CD14-positive monocyte (primary cell): ENCODE measurements around the gene NINL. TPM values are rescaled to one million over a fixed set of nuclear protein-coding genes. Genes with fewer than 3 reads are reported as not detected.

Source experiments
- DNase-seq, 3 donors: peaks; one replicate each; pipeline ENCODE4 v3.0.0-alpha.2; 2011 to 2022
- H2AFZ ChIP-seq: 2 replicates; pipeline ENCODE4 v1.6.0; 2012; ENCODE audit warnings: mild to moderate bottlenecking, low read depth, low read length, inconsistent platforms; ENCODE audit not compliant: insufficient read depth, poor library complexity, severe bottlenecking
- H3K27ac ChIP-seq, 2 donors: 1 replicate in 1 of 2; 2 replicates in 1 of 2; pipeline ENCODE4 v1.5.1; 2012 to 2013; ENCODE audit warnings: low read length in 2 of 2, control low read depth in 1 of 2, inconsistent platforms in 1 of 2, low read depth in 1 of 2, mild to moderate bottlenecking in 1 of 2
- H3K27me3 ChIP-seq, 2 donors: one replicate each; pipeline versions ENCODE4 v1.6.0 to v1.6.1; 2011 to 2013; ENCODE audit warnings: low read length in 2 of 2; ENCODE audit not compliant: control insufficient read depth in 2 of 2, insufficient read depth in 2 of 2
- H3K36me3 ChIP-seq, 2 donors: replicated peaks in 1 of 2; 1 replicate in 1 of 2; 2 replicates in 1 of 2; pipeline versions ENCODE4 v1.5.1 to v1.6.1; 2012 to 2013; ENCODE audit warnings: low read length in 2 of 2, control low read depth in 1 of 2, inconsistent platforms in 1 of 2, mild to moderate bottlenecking in 1 of 2; ENCODE audit not compliant: insufficient read depth in 2 of 2, control insufficient read depth in 1 of 2
- H3K4me1 ChIP-seq, 2 donors: 1 replicate in 1 of 2; 2 replicates in 1 of 2; pipeline versions ENCODE4 v1.5.1 to v1.6.1; 2012 to 2013; ENCODE audit warnings: low read length in 2 of 2, control low read depth in 1 of 2, inconsistent platforms in 1 of 2, mild to moderate bottlenecking in 1 of 2, moderate library complexity in 1 of 2; ENCODE audit not compliant: insufficient read depth in 2 of 2, control insufficient read depth in 1 of 2
- H3K4me2 ChIP-seq: replicated peaks from 2 replicates; pipeline ENCODE3; 2012; ENCODE audit warnings: low read length, moderate library complexity, mild to moderate bottlenecking; ENCODE audit not compliant: poor library complexity, severe bottlenecking; ENCODE audit errors: extremely low read depth
- H3K4me3 ChIP-seq, 3 experiments: fragments of 200-600 bp in 1 of 3; sonication (generic) in 1 of 3; replicated peaks in 1 of 3; 1 replicate in 2 of 3; 2 replicates in 1 of 3; pipeline ENCODE4 v1.5.1; 2011 to 2013; ENCODE audit warnings: low read length in 3 of 3, mild to moderate bottlenecking in 3 of 3, control low read depth in 2 of 3, low read depth in 2 of 3, inconsistent platforms in 1 of 3, moderate library complexity in 1 of 3
- H3K79me2 ChIP-seq: 2 replicates; pipeline ENCODE4 v1.6.0; 2012; ENCODE audit warnings: mild to moderate bottlenecking, control low read depth, inconsistent platforms, low read length, moderate library complexity; ENCODE audit not compliant: insufficient read depth
- H3K9ac ChIP-seq: 2 replicates; pipeline ENCODE4 v1.6.0; 2017; ENCODE audit warnings: low read length, mild to moderate bottlenecking; ENCODE audit not compliant: insufficient read depth, poor library complexity, severe bottlenecking
- H3K9me3 ChIP-seq, 2 donors: replicated peaks in 1 of 2; 1 replicate in 1 of 2; 2 replicates in 1 of 2; pipeline versions ENCODE4 v1.5.1 to v1.6.1; 2012 to 2013; ENCODE audit warnings: low read length in 2 of 2, control low read depth in 1 of 2; ENCODE audit not compliant: control insufficient read depth in 1 of 2, insufficient read depth in 1 of 2
- H4K20me1 ChIP-seq: 2 replicates; pipeline ENCODE4 v1.6.0; 2012; ENCODE audit warnings: mild to moderate bottlenecking, low read length, control low read depth, moderate library complexity; ENCODE audit not compliant: insufficient read depth
- H3K27ac Mint-ChIP-seq, 7 donors: one replicate each; pipeline ENCODE4 v1.8.0; 2020; ENCODE audit warnings: mild to moderate bottlenecking in 7 of 7, mixed read lengths in 7 of 7, moderate library complexity in 6 of 7, inconsistent platforms in 2 of 7
- H3K27me3 Mint-ChIP-seq, 3 donors: one replicate each; pipeline ENCODE4 v1.8.0; 2021 to 2022; ENCODE audit warnings: low read depth in 3 of 3, mild to moderate bottlenecking in 3 of 3, mixed read lengths in 3 of 3, moderate library complexity in 3 of 3, inconsistent platforms in 1 of 3
- H3K36me3 Mint-ChIP-seq, 2 donors: one replicate each; pipeline ENCODE4 v1.8.0; 2020; ENCODE audit warnings: mixed read lengths in 2 of 2, inconsistent platforms in 1 of 2, mild to moderate bottlenecking in 1 of 2
- H3K4me1 Mint-ChIP-seq: one replicate; pipeline ENCODE4 v1.8.0; 2020; ENCODE audit warnings: mild to moderate bottlenecking, mixed read lengths
- H3K4me3 Mint-ChIP-seq, 2 donors: one replicate each; pipeline ENCODE4 v1.8.0; 2020; ENCODE audit warnings: mild to moderate bottlenecking in 2 of 2, mixed read lengths in 2 of 2, moderate library complexity in 1 of 2
- H3K9me3 Mint-ChIP-seq, 7 donors: one replicate each; pipeline ENCODE4 v1.8.0; 2020 to 2022; ENCODE audit warnings: mixed read lengths in 7 of 7, mild to moderate bottlenecking in 6 of 7, moderate library complexity in 6 of 7, inconsistent platforms in 2 of 7
- WGBS: methylation state at CpG from one replicate; pipeline ENCODE4 v1.1.5; 2013; ENCODE audit warnings: missing lambda C conversion rate; ENCODE audit not compliant: insufficient coverage; 5-methylcytosine and 5-hydroxymethylcytosine counted together
- intact Hi-C, 2 donors: fragments of 100-400 bp; cut with micrococcal nuclease; formaldehyde crosslinking; loops; one replicate each; pipeline versions ENCODE4 v1.15.0 to v1.15.1; 2023
- polyA plus RNA-seq, 3 donors: library from polyadenylated mRNA; depleted of rRNA in 1 of 3; unstranded in 2 of 3; stranded (reverse) in 1 of 3; fragments of 300-500 nt in 2 of 3; fragments of >200 nt in 1 of 3; fragmentation: Illumina TruSeq in 2 of 3; gene quantifications; 1 replicate in 2 of 3; 2 replicates in 1 of 3; pipeline ENCODE4 v1.2.3, GENCODE V29; 2012 to 2021
- TF ChIP-seq, protein P1 (sequence below): fragments of 200-600 bp; IDR thresholded peaks from one replicate; pipeline ENCODE4 v1.8.0; 2022; ENCODE audit warnings: antibody characterized with exemption, mild to moderate bottlenecking

The NINL gene
- polyA plus RNA-seq, 3 donors, result 0.08 to 0.15 TPM; not detected in 1

DNA sequence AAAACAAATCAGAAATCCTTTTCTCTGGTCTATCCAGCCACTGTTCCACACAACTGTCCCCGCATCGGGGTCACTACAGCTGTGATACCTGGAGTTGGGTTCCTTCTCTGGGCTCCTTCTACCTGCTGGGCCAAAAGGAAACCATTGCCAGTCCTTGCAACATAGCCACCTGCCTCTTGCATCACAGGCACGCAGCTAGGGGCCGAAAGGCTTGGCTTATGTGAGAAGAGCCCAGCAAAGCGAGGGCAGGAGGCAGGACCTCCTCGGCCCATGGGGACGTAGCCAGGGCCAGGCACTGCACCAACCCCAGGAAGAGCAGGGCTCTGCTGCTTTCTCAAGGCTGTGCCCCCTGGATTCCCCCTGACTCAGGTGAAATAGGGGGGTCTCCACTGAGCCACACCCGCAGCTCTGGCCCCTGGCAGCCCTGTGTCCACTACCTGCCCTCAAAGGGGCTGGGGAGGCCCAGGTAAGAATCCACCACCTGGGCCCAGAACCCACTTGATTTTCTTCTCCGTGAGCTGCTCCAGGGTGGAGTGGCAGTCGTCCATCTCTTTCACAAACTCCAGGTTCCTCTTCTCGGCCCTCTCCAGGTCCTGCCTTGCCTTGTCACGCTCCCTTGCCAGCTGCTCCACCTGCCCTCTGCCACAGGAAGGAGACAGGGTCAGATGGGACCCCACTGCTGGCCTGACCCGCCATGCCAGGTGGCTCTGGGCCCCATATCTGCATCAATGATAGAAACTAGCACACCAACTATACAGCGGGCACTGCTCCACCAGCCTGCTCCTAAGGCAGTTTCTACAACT, 89.0 kb downstream of the NINL start:
- Histone ChIP-seq H3K27ac (no peak overlapping the region), H2AFZ (no peak overlapping the region), H3K27me3 (no peaks in the 10 kb centered on the region), H3K4me1 (no peaks in the 10 kb centered on the region), H3K9me3 (no peaks in the 10 kb centered on the region), H4K20me1 (no peaks in the 10 kb centered on the region), H3K9ac (no peak overlapping the region), H3K36me3 (no peaks in the 10 kb centered on the region), H3K4me2 (no peak overlapping the region), H3K4me3 (no peak overlapping the region), H3K79me2 (no peaks in the 10 kb centered on the region)
- no peak for DNase-seq
- Mint-ChIP-seq H3K4me3 (no peak overlapping the region), H3K27ac (peak overlapping the region in 1 of 7 donors; percentile 40), H3K27me3 (peaks cover 1 to 3% (median 2%) of the 10 kb centered on the region in 3 donors), H3K9me3 (no peaks in the 10 kb centered on the region), H3K36me3 (no peaks in the 10 kb centered on the region), H3K4me1 (no peaks in the 10 kb centered on the region)
- TF ChIP-seq, protein P1, sequence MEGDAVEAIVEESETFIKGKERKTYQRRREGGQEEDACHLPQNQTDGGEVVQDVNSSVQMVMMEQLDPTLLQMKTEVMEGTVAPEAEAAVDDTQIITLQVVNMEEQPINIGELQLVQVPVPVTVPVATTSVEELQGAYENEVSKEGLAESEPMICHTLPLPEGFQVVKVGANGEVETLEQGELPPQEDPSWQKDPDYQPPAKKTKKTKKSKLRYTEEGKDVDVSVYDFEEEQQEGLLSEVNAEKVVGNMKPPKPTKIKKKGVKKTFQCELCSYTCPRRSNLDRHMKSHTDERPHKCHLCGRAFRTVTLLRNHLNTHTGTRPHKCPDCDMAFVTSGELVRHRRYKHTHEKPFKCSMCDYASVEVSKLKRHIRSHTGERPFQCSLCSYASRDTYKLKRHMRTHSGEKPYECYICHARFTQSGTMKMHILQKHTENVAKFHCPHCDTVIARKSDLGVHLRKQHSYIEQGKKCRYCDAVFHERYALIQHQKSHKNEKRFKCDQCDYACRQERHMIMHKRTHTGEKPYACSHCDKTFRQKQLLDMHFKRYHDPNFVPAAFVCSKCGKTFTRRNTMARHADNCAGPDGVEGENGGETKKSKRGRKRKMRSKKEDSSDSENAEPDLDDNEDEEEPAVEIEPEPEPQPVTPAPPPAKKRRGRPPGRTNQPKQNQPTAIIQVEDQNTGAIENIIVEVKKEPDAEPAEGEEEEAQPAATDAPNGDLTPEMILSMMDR, result no peak
- intact Hi-C loops, result no loop called here
- 84% methylated on average over 12 of the region's 14 CpGs for WGBS

DNA sequence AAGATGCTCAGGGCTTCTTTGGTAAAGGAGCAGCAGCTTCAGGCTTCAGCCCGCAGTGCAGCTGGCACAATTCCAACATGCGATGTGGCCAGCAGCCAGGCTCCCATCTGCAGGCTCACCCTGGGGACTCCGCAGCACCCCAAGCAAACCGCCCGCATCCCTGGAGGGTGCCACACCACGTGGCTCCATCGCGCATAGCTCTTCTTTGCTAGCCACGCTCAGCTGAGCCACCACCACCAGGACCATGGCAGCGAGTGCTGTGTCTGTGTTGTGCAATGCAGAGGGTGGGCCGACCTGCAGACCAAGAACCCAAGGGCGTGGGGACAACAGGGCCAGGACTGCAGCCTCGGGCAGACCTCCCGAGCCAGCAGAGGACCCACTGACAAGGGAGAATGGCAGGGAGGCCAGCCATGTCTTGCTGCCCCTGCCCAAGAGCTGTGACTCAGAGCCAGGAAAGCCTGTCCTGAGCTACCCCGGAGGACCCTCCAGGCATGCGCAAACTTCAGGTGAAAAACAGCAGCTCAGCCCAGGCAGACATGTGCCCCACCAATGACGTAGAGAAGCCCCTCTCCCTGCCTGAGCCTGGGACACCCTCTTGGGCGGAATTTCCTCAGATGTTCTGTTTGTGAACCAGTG, 90.0 kb downstream of the NINL start:
- Mint-ChIP-seq H3K27ac (no peak overlapping the region), H3K36me3 (no peaks in the 10 kb centered on the region), H3K4me1 (no peaks in the 10 kb centered on the region), H3K9me3 (no peaks in the 10 kb centered on the region), H3K4me3 (no peak overlapping the region), H3K27me3 (peaks cover 1 to 6% (median 5%) of the 10 kb centered on the region in 3 donors)
- H3K4me3 ChIP-seq, result no peak overlapping the region
- H3K4me1 ChIP-seq, result no peaks in the 10 kb centered on the region
- H3K27me3 ChIP-seq, result no peaks in the 10 kb centered on the region
- no peak for DNase-seq
- whole genome bisulfite sequencing, result 88% methylated on average over 18 of the region's 18 CpGs
- TF ChIP-seq, protein P1, result no peak
- no peak overlapping the region for H3K27ac ChIP-seq
- H3K79me2 ChIP-seq, result no peaks in the 10 kb centered on the region
- H2AFZ ChIP-seq, result no peak overlapping the region
- intact Hi-C loops, result no loop called here
- H3K9ac ChIP-seq, result no peak overlapping the region
- H3K36me3 ChIP-seq, result no peaks in the 10 kb centered on the region
- H4K20me1 ChIP-seq, result no peaks in the 10 kb centered on the region
- no peak overlapping the region for H3K4me2 ChIP-seq
- no peaks in the 10 kb centered on the region for H3K9me3 ChIP-seq
